AG08396 (cell line): ENCODE data around the gene IL9.

ENCODE experiments used
- DNase-seq: peaks from one replicate; pipeline ENCODE4 v3.0.0; 2012; ENCODE audit warnings: low spot score, mixed read lengths

The IL9 gene

GRCh38 chr5:135895474-135896006, at the start of gene IL9:
IL9 (minus strand) TSS chr5:135895841; CDS start chr5:135895816, 25 bp downstream.
- no peak for DNase-seq

- peak; percentile 51 for DNase-seq
Observed at GRCh38 chr5:135944967-135945560, 49.4 kb upstream of the IL9 start.

- DNase-seq = no peak
Observed at GRCh38 chr5:135944564-135944963, 48.9 kb upstream of the IL9 start.

- no peak for DNase-seq
Observed at GRCh38 chr5:135942202-135942771, 46.6 kb upstream of the IL9 start.

- no peak for DNase-seq
Observed at GRCh38 chr5:135941711-135942110, 46.1 kb upstream of the IL9 start.

GRCh38 chr5:135937245-135937911, 41.7 kb upstream of the IL9 start:
- DNase-seq = no peak

- peak; percentile 27 for DNase-seq
Observed at GRCh38 chr5:135934939-135935338, 39.3 kb upstream of the IL9 start.

- no peak for DNase-seq
Observed at GRCh38 chr5:135930949-135931295, 35.3 kb upstream of the IL9 start.

- DNase-seq = no peak
Observed at GRCh38 chr5:135930029-135930948, 34.6 kb upstream of the IL9 start.

GRCh38 chr5:135921388-135921787, 25.7 kb upstream of the IL9 start:
- no peak for DNase-seq

GRCh38 chr5:135920199-135920598, 24.6 kb upstream of the IL9 start:
- DNase-seq = no peak

GRCh38 chr5:135916638-135917263, 21.1 kb upstream of the IL9 start:
- DNase-seq = no peak

- no peak for DNase-seq
Observed at GRCh38 chr5:135915466-135916001, 19.9 kb upstream of the IL9 start.

- DNase-seq = no peak
Observed at GRCh38 chr5:135913713-135914626, 18.3 kb upstream of the IL9 start.

- DNase-seq = no peak
Observed at GRCh38 chr5:135905144-135905543, 9.5 kb upstream of the IL9 start.

GRCh38 chr5:135901633-135902032, 6.0 kb upstream of the IL9 start:
- no peak for DNase-seq

GRCh38 chr5:135900276-135900675, 4.6 kb upstream of the IL9 start:
- no peak for DNase-seq

- DNase-seq = no peak
Observed at GRCh38 chr5:135898651-135899050, 3.0 kb upstream of the IL9 start.

- no peak for DNase-seq
Observed at GRCh38 chr5:135894789-135895188, 852 bp downstream of the IL9 start.

- no peak for DNase-seq
Observed at GRCh38 chr5:135894276-135894675, 1.4 kb downstream of the IL9 start.

GRCh38 chr5:135891791-135892190, 3.9 kb downstream of the IL9 start:
- no peak for DNase-seq
